ENCODE results near the gene ARPC4. TPM values are rescaled to one million over a fixed set of nuclear protein-coding genes. Genes with fewer than 3 reads are reported as not detected.

The ARPC4 gene
- total RNA-seq, 2 donors from 2014 or later: 159 to 291 TPM

DNA sequence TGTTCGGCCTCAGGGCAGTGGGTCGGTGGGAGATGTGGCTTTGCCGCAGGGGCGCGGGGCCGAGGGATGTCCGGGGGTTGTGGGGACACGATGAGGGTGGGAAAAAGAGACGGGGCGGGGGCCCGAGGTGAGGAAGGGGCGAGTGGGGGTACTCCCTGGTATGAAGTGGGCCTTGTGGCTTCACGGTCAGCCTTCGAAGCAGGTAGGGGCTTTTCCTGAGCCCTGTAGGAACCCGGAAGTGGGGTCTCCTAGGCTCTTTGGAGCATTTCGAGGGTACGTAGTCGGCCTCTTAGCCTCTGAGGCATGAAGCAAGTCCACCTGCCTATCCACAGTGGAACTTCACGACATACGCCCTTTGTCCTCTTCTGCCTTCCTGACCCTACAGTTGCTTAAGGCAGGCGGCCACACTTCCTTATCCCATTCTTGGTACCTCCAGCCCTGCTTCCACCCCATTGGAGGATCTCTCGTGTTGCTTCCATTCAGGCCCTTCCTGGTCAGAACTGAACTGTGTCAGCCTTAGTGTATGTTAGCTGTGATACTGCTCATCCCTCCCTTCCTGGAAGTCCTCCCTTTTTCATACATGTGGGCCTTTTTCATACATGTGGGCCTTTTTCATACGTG lies 389 bp downstream of the ARPC4 start:
- H3K4me3 Mint-ChIP-seq: peak overlapping the region; percentile 94
- no peaks in the 10 kb centered on the region for H3K27me3 Mint-ChIP-seq
- H3K9me3 Mint-ChIP-seq: no peaks in the 10 kb centered on the region
- peaks cover 35% of the 10 kb centered on the region for H3K4me1 Mint-ChIP-seq
- peaks cover 98% of the 10 kb centered on the region for H3K36me3 Mint-ChIP-seq (ENCODE audit: low read depth)
- peak; percentile 23 for ATAC-seq (replicated peaks)
- H3K27ac Mint-ChIP-seq: peak overlapping the region; percentile 98

- Mint-ChIP-seq H3K4me1 (peaks cover 31% of the 10 kb centered on the region), H3K27me3 (no peaks in the 10 kb centered on the region), H3K27ac (peak overlapping the region; percentile 98), H3K9me3 (no peaks in the 10 kb centered on the region), H3K36me3 (ENCODE audit: low read depth) (peaks cover 100% of the 10 kb centered on the region), H3K4me3 (peak overlapping the region; percentile 94)
- no peak for ATAC-seq (replicated peaks)
These were observed 1.5 kb downstream of the ARPC4 start for GRCh38 chr3:9794400-9794799.

DNA sequence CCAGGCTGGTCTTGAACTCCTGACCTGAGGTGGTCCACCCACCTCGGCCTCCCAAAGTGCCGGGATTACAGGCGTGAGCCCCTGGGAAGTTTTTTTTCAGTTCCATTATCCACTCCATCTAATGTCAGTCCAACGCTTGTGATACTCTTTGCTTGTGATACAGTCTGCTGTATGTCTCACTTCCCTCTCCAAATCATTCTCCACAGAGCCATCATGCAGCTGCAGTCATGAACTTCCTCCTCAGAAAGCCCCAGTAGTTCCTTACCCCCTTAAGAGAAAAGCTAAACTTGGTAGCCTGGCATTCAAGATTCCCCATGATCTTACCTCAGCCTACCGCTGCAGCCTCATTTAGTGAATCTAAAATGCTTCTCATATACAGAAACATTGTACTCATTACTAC lies 2.3 kb downstream of the ARPC4 start:
- Mint-ChIP-seq H3K36me3 (ENCODE audit: low read depth) (peaks cover 100% of the 10 kb centered on the region), H3K9me3 (no peaks in the 10 kb centered on the region), H3K4me3 (peak overlapping the region; percentile 94), H3K27ac (peak overlapping the region; percentile 98), H3K27me3 (no peaks in the 10 kb centered on the region), H3K4me1 (peaks cover 24% of the 10 kb centered on the region)
- ATAC-seq (replicated peaks): no peak

- Mint-ChIP-seq H3K9me3 (no peaks in the 10 kb centered on the region), H3K27ac (peak overlapping the region; percentile 62), H3K27me3 (no peaks in the 10 kb centered on the region), H3K4me3 (no peak overlapping the region), H3K36me3 (ENCODE audit: low read depth) (peaks cover 100% of the 10 kb centered on the region), H3K4me1 (peaks cover 11% of the 10 kb centered on the region)
- no peak for ATAC-seq (replicated peaks)
These were observed 4.5 kb downstream of the ARPC4 start for GRCh38 chr3:9797196-9797945.

GRCh38 chr3:9800529-9800928 lies 7.6 kb downstream of the ARPC4 start:
- no peaks in the 10 kb centered on the region for H3K9me3 Mint-ChIP-seq
- no peak overlapping the region for H3K4me3 Mint-ChIP-seq
- H3K27me3 Mint-ChIP-seq: no peaks in the 10 kb centered on the region
- H3K36me3 Mint-ChIP-seq (ENCODE audit: low read depth): peaks cover 100% of the 10 kb centered on the region
- H3K27ac Mint-ChIP-seq: no peak overlapping the region
- no peak for ATAC-seq (replicated peaks)
- peaks cover 8% of the 10 kb centered on the region for H3K4me1 Mint-ChIP-seq

DNA sequence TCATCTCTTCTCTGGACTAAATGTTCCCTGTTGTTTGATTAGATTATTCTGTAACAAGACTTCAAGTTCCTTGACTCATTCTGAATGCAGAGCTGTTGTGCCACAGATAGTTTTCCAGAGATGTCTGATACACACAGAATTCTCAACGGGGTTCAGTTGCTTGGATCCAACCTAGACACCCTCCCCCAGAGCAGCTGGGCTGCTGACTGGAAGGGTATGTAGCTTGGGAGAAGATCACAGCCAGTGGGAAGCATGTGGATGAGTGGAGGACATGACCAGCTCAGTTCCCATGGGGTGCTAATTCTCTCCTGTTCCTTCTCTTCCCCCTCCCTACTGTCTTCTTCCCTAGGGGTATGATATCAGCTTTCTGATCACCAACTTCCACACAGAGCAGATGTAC lies 10.6 kb downstream of the ARPC4 start:
- Mint-ChIP-seq H3K4me1 (peaks cover 16% of the 10 kb centered on the region), H3K27me3 (no peaks in the 10 kb centered on the region), H3K36me3 (ENCODE audit: low read depth) (peaks cover 98% of the 10 kb centered on the region), H3K4me3 (no peak overlapping the region), H3K27ac (peak overlapping the region; percentile 74), H3K9me3 (no peaks in the 10 kb centered on the region)
- ATAC-seq (replicated peaks): no peak

GRCh38 chr3:9804996-9805395 lies 12.1 kb downstream of the ARPC4 start:
- Mint-ChIP-seq H3K4me3 (no peak overlapping the region), H3K27me3 (no peaks in the 10 kb centered on the region), H3K27ac (no peak overlapping the region), H3K36me3 (ENCODE audit: low read depth) (peaks cover 94% of the 10 kb centered on the region), H3K4me1 (peaks cover 27% of the 10 kb centered on the region), H3K9me3 (no peaks in the 10 kb centered on the region)
- ATAC-seq (replicated peaks): no peak

GRCh38 chr3:9806137-9806536 lies 13.3 kb downstream of the ARPC4 start:
- no peak overlapping the region for H3K4me3 Mint-ChIP-seq
- no peak for ATAC-seq (replicated peaks)
- no peak overlapping the region for H3K27ac Mint-ChIP-seq
- peaks cover 90% of the 10 kb centered on the region for H3K36me3 Mint-ChIP-seq (ENCODE audit: low read depth)
- H3K4me1 Mint-ChIP-seq: peaks cover 34% of the 10 kb centered on the region
- H3K27me3 Mint-ChIP-seq: no peaks in the 10 kb centered on the region
- H3K9me3 Mint-ChIP-seq: no peaks in the 10 kb centered on the region

DNA sequence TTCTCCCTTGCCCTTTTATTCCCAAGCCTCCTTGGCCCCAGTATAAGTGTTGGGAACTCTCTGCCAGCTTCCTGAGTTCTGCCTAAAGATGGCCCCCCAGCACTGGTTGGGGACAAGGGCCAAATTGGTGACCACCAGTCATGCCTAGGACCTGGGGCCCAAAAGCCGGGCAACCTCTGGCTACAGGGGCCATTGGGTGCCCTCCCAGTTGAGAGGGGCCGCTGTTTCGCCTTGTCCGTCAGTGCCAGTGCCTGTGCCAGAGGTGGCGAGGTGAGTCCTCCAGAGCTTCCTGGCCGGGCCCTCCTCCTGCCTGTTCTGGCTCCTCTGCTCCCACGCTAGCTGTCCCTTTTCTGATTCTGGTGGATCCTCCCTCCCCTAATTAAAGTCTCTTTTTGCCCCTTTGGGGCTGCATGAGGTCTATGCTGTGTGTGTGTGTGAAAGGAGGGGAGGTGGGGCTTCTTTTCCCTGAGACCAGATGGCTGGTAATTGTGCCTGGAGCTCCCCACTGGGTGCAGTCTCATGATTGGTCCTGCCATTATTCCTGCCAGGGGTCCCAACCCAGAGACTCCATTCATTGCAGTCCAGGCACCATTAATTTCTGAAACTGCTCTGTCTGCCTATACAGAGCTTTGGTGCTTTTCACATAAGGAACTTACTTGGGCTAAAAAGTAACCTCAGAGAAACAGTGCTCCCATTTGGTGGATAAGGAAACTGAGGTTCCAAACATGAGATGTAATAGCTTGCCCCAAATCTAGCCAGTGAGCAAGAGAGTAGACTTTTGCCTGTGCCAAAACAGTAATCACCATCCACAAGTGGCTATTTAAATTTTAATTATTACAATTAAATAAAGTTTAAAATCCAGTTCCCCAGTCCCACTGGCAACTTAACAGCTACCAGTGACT lies 14.1 kb downstream of the ARPC4 start:
- H3K4me1 Mint-ChIP-seq: peaks cover 40% of the 10 kb centered on the region
- no peaks in the 10 kb centered on the region for H3K27me3 Mint-ChIP-seq
- peaks cover 90% of the 10 kb centered on the region for H3K36me3 Mint-ChIP-seq (ENCODE audit: low read depth)
- no peak overlapping the region for H3K4me3 Mint-ChIP-seq
- H3K27ac Mint-ChIP-seq: no peak overlapping the region
- no peak for ATAC-seq (replicated peaks)
- no peaks in the 10 kb centered on the region for H3K9me3 Mint-ChIP-seq

GRCh38 chr3:9807981-9808344 lies 15.1 kb downstream of the ARPC4 start:
- Mint-ChIP-seq H3K36me3 (ENCODE audit: low read depth) (peaks cover 84% of the 10 kb centered on the region), H3K9me3 (no peaks in the 10 kb centered on the region), H3K27ac (peak overlapping the region; percentile 96), H3K4me1 (peaks cover 40% of the 10 kb centered on the region), H3K4me3 (peak overlapping the region; percentile 88), H3K27me3 (no peaks in the 10 kb centered on the region)
- ATAC-seq (replicated peaks): no peak

DNA sequence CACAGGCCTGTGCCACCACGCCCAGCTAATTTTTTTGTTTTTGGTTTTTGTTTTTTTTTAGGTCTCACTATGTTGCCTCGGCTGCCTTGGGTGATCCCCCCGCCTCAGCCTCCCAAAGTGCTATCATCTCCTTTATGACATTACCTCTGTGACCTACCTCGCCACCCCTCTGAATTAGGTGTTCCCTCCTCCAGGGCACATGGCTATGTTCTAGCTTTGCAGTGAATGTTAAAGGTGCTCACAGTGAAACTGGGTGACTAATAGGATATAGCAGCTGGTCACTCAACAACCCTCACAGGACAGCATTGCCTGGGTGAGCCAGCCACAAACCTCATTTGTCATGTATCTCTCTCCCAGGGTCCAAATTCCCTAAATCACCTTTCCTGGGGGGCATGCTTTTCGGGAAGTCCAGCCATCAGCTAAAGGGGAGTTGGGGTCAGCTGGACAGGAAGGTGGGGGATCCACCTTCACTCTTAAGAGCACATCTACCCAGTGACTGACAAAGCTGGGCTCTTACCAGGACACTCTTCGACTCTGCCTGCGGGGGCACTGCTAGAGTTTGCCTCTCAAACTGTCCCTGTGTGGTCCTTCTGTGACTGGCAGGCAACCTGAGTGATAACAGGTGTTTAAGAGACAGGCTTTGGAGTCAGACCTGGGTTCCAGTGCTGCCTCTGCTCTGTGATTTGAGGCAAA lies 15.6 kb downstream of the ARPC4 start:
- H3K9me3 Mint-ChIP-seq: no peaks in the 10 kb centered on the region
- peak overlapping the region; percentile 88 for H3K4me3 Mint-ChIP-seq
- peak; percentile 81 for ATAC-seq (replicated peaks)
- H3K27ac Mint-ChIP-seq: peak overlapping the region; percentile 96
- H3K4me1 Mint-ChIP-seq: peaks cover 38% of the 10 kb centered on the region
- H3K36me3 Mint-ChIP-seq (ENCODE audit: low read depth): peaks cover 84% of the 10 kb centered on the region
- no peaks in the 10 kb centered on the region for H3K27me3 Mint-ChIP-seq

- Mint-ChIP-seq H3K27ac (peak overlapping the region; percentile 96), H3K27me3 (no peaks in the 10 kb centered on the region), H3K4me1 (peaks cover 34% of the 10 kb centered on the region), H3K36me3 (ENCODE audit: low read depth) (peaks cover 80% of the 10 kb centered on the region), H3K9me3 (no peaks in the 10 kb centered on the region), H3K4me3 (peak overlapping the region; percentile 88)
- peak; percentile 50 for ATAC-seq (replicated peaks)
These were observed 16.3 kb downstream of the ARPC4 start for GRCh38 chr3:9809239-9809614.

DNA sequence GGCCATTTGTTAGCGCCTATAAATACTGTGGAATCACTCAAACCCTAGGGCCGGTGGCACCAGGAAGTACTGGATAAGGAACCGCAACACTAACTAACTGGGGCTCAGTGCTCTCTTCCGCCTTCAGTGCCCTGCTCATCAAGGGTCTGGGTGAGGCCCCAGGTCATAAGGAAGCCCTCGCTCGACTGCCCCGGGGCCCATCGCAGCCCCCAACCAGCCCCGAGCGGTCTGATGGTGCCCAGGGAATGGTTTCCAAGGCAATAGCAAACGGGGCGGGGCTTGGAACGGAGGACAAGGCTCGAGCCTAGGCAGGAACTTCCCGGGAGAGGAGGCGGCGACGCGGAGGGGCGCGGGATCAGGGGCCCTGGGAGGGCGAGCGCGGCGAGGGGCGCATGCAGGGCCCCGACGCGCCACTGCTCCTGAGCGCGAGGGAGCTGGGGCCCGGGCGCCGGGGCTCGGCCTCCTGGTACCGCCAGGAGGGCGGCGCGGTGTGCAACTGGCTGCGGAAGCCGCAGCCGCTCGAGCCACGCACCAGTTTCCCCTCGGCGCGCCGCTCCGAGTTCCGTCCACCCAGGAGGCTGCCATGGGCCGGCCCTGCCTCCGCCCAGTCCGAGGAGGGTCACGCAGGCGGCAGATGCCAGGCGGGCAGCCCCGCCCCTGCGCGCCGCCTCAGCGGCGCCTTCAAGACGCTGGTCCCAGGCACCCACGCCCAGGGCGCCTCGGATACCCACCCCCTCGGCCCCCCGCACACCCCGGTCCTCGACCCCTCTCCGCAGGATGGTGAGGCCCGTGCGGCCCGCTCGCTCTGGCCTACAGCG lies 16.9 kb downstream of the ARPC4 start, which contains the start of gene TTLL3:
TSS of gene TTLL3 (plus strand) at position 648 of the 818 bp plus-strand sequence. CDS start 400 bp downstream, outside the sequence.
- H3K9me3 Mint-ChIP-seq: no peaks in the 10 kb centered on the region
- H3K27me3 Mint-ChIP-seq: no peaks in the 10 kb centered on the region
- H3K27ac Mint-ChIP-seq: peak within 1 kb of the TSS; percentile 96
- H3K36me3 Mint-ChIP-seq (ENCODE audit: low read depth): peaks cover 74% of the 10 kb centered on the region
- peak within 1 kb of the TSS; percentile 88 for H3K4me3 Mint-ChIP-seq
- ATAC-seq (replicated peaks): peak; percentile 46
- H3K4me1 Mint-ChIP-seq: peaks cover 34% of the 10 kb centered on the region
